GM21619 (cell line): ENCODE results near the gene FAM219A.
"Not testable (repeated sequence)": the region's sequence is repeated elsewhere in the genome, so short reads cannot be mapped to it uniquely, and the experiment has no call there.

ENCODE experiments used
- ATAC-seq: cut with Tn5 transposase; IDR thresholded peaks from one replicate; pipeline ENCODE4 v1.9.1; 2021; ENCODE audit not compliant: unreplicated experiment

FAM219A gene

GRCh38 chr9:34363619-34364351 is 94.6 kb downstream of the FAM219A start:
- ATAC-seq, result no peak

- ATAC-seq, result no peak
Measured at GRCh38 chr9:34362614-34363214, 95.7 kb downstream of the FAM219A start.

- ATAC-seq, result not testable (repeated sequence)
Measured at GRCh38 chr9:34352957-34353356, 105.4 kb downstream of the FAM219A start.

GRCh38 chr9:34352122-34352652 is 106.2 kb downstream of the FAM219A start:
- not testable (repeated sequence) for ATAC-seq

GRCh38 chr9:34349324-34349723 is 109.0 kb downstream of the FAM219A start:
- ATAC-seq, result no peak
